SIG-M5 treated with dmso at 0.1 percent for 504 hours (cell line): ENCODE data around the gene KRT12.

Source experiments
- DNase-seq: peaks from one replicate; lab custom pipeline; 2025; ENCODE audit not compliant: unreplicated experiment; lab: John Stamatoyannopoulos, UW

The KRT12 gene

DNA sequence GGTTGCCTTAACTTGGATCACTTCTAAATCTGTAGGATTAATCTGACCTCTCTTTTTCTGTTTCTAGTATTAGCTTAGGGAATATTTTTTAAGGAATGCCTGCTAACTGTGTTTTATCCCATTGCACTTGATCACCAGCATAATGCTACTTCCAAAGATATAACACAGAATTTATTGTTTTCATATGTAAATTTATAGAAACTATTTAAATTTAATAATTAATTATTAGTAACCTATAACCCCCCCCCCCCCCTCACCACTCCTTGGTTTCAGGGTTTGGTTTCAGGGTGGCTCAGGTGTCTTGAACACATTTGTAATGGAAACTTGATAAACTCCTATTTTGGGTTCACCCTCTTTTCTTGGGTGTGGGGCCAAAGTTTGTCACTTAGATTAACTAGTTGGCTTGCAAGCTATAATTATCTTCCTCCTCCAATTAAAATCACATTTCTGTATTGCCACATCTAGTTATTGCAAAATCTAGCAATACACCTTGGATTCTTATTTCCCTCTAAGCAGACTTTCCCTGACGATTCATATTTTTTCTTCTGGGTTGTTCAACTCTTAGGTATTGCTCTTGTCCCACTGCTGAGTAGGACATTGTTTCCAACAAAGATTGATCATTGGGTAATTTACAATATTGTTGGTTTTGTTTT lies 18.3 kb downstream of the KRT12 start:
- no peak for DNase-seq

GRCh38 chr17:40846515-40847144 lies 20.4 kb downstream of the KRT12 start:
- no peak for DNase-seq

DNA sequence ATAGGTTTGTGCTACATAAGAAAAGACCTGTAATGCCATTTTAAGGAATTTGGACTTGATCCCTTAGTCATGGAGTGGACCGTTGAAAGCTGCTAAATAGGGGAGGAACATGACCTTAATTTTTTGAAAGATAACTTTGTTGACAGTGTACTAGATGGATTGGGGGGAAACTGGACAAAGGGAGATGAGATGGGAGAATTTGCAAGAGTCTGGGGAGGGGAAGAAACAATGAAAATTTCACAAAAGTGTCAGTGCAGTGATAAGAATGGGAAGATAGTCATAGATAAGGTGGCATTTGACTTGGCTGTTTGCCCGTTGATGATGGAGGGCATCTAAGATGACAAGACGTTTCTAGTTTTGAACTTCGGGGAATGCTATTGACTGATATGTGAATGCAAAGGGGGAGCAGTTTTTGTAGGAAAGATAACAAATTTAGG lies 22.3 kb downstream of the KRT12 start:
- no peak for DNase-seq

- DNase-seq: no peak
These were observed 23.8 kb downstream of the KRT12 start for GRCh38 chr17:40843242-40843641.

DNA sequence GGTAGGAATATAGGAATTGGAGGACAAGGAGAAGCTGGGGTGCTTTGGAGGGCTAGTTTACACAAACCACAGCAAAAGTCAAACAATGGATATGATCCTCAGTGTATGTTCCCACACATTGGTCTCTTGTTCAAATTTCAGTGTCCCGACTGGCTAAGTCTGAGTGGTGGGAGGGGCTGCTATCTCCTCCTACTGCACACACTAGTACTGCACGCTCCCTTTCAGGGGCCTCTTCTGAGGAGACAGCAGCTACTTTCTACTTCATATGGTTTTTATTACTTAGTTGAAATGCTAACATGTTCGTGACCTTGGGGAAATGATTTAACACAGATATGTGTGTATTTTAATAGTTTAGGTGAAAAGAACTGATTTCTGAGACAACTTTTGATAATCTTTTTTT lies 25.8 kb downstream of the KRT12 start:
- no peak for DNase-seq

DNA sequence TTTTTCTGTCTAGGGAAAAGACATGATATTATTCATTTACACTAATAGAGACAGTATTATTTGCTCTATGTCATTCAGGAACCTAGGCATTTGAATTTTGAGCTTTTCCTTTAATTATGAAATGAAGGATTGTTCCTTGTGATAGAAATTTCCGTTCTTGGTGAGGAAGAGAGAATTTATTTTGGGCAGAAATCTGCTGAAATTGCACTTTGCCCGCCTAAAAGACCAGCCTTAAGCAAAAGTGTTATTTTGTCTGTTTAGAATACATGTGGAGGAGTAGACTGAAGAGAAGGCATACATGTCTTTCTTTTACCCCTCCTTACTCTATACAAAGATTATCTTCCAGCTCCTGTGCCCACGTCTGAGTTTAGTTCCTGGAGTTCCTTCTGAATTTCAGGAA lies 27.8 kb downstream of the KRT12 start:
- DNase-seq: no peak

DNA sequence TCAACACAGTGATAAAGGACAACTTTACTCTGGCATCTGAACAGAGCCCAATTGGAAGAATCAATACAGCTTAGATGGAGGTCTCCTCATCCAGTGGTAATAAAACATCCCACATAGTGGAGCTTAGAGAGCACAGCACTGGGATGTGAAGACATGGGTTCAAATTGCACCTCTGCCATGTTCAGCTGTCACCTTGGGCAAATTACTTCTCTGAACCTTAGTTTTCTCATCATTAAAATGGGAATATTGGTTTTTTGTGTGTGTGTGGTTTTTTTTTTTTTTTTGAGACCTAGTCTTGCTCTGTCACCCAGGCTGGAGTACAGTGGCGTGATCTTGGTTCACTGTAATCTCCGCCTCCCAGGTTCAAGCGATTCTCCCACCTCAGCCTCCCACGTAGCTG lies 31.0 kb downstream of the KRT12 start:
- DNase-seq: no peak

DNA sequence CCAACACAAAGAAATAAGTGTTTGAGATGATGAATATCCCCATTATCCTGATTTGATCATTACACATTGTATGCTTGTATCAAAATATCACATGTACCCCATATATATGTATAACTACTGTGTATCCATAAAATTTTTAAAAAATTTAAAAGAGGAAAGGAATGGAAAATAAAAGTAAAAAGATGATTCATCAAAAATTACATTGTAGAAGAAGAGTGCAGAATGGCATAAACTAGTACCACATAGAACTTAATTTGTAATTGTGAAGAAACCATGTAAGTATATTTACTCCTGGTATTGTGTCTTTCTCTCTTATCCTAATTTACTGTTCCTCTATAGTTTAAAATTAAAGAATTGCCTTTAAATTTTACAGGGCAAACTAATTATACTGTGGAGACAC lies 33.1 kb downstream of the KRT12 start:
- no peak for DNase-seq

- no peak for DNase-seq
These were observed 34.2 kb downstream of the KRT12 start for GRCh38 chr17:40832840-40833239.

- DNase-seq: no peak
These were observed 36.8 kb downstream of the KRT12 start for GRCh38 chr17:40830085-40830776.

DNA sequence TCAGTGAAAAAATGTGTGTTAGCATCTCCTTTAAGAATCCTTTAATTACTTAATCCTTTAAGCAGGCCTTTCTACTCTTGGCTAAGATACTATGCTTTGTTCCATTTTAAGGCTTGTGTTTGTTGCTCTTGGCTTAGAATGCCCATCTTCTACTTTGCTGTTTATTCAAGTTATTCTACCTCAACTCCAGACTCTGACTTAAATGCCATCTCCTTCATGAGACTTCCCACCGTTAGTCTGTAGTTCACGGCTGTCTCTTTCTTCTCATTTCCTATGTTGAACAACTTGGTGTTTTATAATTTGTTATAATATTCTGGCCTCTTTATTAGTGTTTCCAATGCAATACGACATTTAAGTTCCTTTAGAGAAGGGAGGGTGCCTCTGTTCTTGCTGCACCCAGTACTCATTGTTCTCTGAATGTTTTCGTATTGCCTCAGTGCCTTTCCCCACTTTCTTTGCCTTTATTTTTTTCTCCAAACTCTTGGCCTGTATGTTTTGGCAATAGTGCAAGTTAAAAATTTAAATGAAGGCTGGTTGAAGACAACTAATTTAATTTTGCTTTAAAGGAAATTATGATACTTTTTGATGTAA lies 38.5 kb downstream of the KRT12 start:
- no peak for DNase-seq

GRCh38 chr17:40827746-40828453 lies 39.1 kb downstream of the KRT12 start:
- DNase-seq: peak; percentile 49

GRCh38 chr17:40825599-40825998 lies 41.4 kb downstream of the KRT12 start:
- DNase-seq: no peak

- DNase-seq: no peak
These were observed 42.8 kb downstream of the KRT12 start for GRCh38 chr17:40824015-40824832.

DNA sequence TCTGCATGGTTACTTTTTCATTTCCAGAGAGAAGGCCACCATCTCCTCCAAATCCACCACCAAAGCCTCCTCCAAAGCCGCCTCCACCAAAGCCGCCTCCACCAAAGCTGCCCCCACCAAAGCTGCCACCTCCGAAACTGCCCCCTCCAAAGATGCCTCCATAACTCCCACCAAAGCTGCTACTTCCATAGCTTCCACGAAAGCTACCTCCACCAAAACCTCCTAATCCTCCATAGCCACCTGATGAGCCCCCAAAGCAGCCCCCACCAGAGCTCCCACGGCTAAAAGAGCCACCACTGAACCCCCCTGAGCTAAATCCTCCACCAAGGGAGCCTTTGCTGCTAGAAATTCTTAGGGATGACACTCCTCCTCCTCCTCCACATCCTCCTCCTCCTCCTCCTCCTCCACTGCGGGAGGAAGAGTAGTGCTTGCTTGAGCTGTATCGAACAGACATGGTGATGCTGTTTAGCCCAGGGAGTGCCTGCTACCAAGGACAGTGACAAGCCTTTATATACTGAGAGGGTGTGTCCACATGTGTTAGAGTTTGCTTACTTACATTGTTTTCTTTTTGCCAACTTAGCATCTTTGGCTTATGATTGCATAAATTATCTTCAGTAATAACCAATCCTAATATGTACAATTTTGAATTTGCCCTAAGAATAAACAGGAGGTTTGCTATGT lies 44.8 kb downstream of the KRT12 start, which contains the start of gene KRT10:
Gene KRT10 (minus strand): TSS at position 483 of the 681 bp plus-strand sequence. CDS start 29 bp downstream, at position 454.
- no peak for DNase-seq

GRCh38 chr17:40821536-40821935 lies 45.5 kb downstream of the KRT12 start:
- DNase-seq: no peak

GRCh38 chr17:40820228-40820838 lies 46.7 kb downstream of the KRT12 start:
- DNase-seq: no peak

GRCh38 chr17:40819528-40820125 lies 47.4 kb downstream of the KRT12 start:
- no peak for DNase-seq
